Measurements from ENCODE around the gene C9orf85. TPM values are rescaled to one million over a fixed set of nuclear protein-coding genes. Genes with fewer than 3 reads are reported as not detected.

Gene C9orf85
- total and polyA plus RNA-seq, 2 of the 4 experiments (the other 2 are of a cell fraction), result 4.3 to 8.4 TPM

- peaks cover 11 to 19% of the 10 kb centered on the region in 2 experiments for H3K79me1 ChIP-seq (ENCODE audit: low read depth in 1 of 2, low read length in 2 of 2)
- DNase-seq (peak; percentile 15), ATAC-seq (ENCODE audit: low read depth) (peak; percentile 42; the same call in 1 of the 2 replicates)
- no peak overlapping the region for H2BK120ac ChIP-seq (ENCODE audit: low read depth, low read length)
- H3K9me1 ChIP-seq (ENCODE audit: insufficient read depth, low read length), result no peaks in the 10 kb centered on the region
- CTCF ChIA-PET, result interaction anchor here (0.5 kb wide), 1 partner anchor 51 kb away, joined by 3 read pairs; no protein-coding TSS in a partner anchor
- WGBS, 2 experiments (ENCODE audit: extremely low coverage in 2 of 2, insufficient read length in 1 of 2), result no CpG with 5 or more reads among the region's 2 CpGs
- H3K18ac ChIP-seq (ENCODE audit: low read depth, low read length), result no peak overlapping the region
- no peak overlapping the region for H3K4me3 ChIP-seq (ENCODE audit: insufficient read depth, low read depth, low read length)
- H3K27me3 ChIP-seq (ENCODE audit: control insufficient read depth, insufficient read depth, low read length), result no peaks in the 10 kb centered on the region
- peaks cover 2% of the 10 kb centered on the region; the same call in 1 of the 2 replicates for H3K4me1 ChIP-seq (ENCODE audit: control insufficient read depth, insufficient read depth, low read length)
- no peak overlapping the region for H3K23ac ChIP-seq (ENCODE audit: low read depth, low read length)
- H3K36me3 ChIP-seq (ENCODE audit: control insufficient read depth, insufficient read depth, low read length), result no peaks in the 10 kb centered on the region
- TF ChIP-seq, protein P1, sequence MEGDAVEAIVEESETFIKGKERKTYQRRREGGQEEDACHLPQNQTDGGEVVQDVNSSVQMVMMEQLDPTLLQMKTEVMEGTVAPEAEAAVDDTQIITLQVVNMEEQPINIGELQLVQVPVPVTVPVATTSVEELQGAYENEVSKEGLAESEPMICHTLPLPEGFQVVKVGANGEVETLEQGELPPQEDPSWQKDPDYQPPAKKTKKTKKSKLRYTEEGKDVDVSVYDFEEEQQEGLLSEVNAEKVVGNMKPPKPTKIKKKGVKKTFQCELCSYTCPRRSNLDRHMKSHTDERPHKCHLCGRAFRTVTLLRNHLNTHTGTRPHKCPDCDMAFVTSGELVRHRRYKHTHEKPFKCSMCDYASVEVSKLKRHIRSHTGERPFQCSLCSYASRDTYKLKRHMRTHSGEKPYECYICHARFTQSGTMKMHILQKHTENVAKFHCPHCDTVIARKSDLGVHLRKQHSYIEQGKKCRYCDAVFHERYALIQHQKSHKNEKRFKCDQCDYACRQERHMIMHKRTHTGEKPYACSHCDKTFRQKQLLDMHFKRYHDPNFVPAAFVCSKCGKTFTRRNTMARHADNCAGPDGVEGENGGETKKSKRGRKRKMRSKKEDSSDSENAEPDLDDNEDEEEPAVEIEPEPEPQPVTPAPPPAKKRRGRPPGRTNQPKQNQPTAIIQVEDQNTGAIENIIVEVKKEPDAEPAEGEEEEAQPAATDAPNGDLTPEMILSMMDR (conservative IDR thresholded peaks at IDR 0.05; ENCODE audit: low read depth, low read length), result no peak
- no peak for TF ChIP-seq NFE2L2 (IDR thresholded peaks at IDR 0.05; ENCODE audit: low read depth, low read length)
- TF ChIP-seq RAD21 (IDR thresholded peaks at IDR 0.05; ENCODE audit: low read length), result no peak
- no peak for TF ChIP-seq FOS (IDR thresholded peaks at IDR 0.05; ENCODE audit: low read depth, low read length)
- TF ChIP-seq SMC3 (IDR thresholded peaks at IDR 0.05; ENCODE audit: low read depth, low read length), result no peak
- TF ChIP-seq CHD1 (IDR thresholded peaks at IDR 0.05; ENCODE audit: low read depth, low read length), result no peak
- no peak for TF ChIP-seq MAZ (IDR thresholded peaks at IDR 0.05; ENCODE audit: borderline replicate concordance, low read depth, low read length)
- no peak for TF ChIP-seq MXI1 (IDR thresholded peaks at IDR 0.05; ENCODE audit: borderline replicate concordance, low read depth, low read length)
- no peak for TF ChIP-seq RFX5 (IDR thresholded peaks at IDR 0.05; ENCODE audit: low read depth, low read length)
- no peak for TF ChIP-seq BHLHE40 (IDR thresholded peaks at IDR 0.05; ENCODE audit: low read depth, low read length)
- no peak for TF ChIP-seq CEBPB (IDR thresholded peaks at IDR 0.05; ENCODE audit: low read depth, low read length)
- TF ChIP-seq MAFK (IDR thresholded peaks at IDR 0.05; ENCODE audit: low read depth, low read length), result no peak
- TF ChIP-seq RCOR1 (IDR thresholded peaks at IDR 0.05; ENCODE audit: insufficient replicate concordance, low read length), result no peak
- TF ChIP-seq USF2 (IDR thresholded peaks at IDR 0.05; ENCODE audit: low read depth, low read length), result no peak
- TF ChIP-seq POLR2A (IDR thresholded peaks at IDR 0.05; ENCODE audit: low read depth, low read length), result no peak
- TF ChIP-seq, protein P2, sequence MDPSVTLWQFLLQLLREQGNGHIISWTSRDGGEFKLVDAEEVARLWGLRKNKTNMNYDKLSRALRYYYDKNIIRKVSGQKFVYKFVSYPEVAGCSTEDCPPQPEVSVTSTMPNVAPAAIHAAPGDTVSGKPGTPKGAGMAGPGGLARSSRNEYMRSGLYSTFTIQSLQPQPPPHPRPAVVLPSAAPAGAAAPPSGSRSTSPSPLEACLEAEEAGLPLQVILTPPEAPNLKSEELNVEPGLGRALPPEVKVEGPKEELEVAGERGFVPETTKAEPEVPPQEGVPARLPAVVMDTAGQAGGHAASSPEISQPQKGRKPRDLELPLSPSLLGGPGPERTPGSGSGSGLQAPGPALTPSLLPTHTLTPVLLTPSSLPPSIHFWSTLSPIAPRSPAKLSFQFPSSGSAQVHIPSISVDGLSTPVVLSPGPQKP (IDR thresholded peaks at IDR 0.05; ENCODE audit: borderline replicate concordance, low read depth, low read length), result no peak
- no peak overlapping the region for H2BK20ac ChIP-seq (ENCODE audit: low read depth, low read length)
- dilution Hi-C loops (cut with HindIII; ENCODE audit: low sequenced_read_pairs, unreplicated experiment) (no loop called here), in situ Hi-C loops (cut with MboI; ENCODE audit: low sequenced_read_pairs) (no loop called here), intact Hi-C loops (cut with micrococcal nuclease) (no loop called here)
- no peak overlapping the region for H2AK9ac ChIP-seq (replicated peaks; ENCODE audit: low read depth, low read length, poor library complexity)
- no peak overlapping the region for H2AFZ ChIP-seq (replicated peaks; ENCODE audit: low read length, poor library complexity)
- no peak overlapping the region for H3K56ac ChIP-seq (ENCODE audit: extremely low read depth, insufficient read depth, low read length)
- H4K20me1 ChIP-seq (ENCODE audit: insufficient read depth, low read length), result no peaks in the 10 kb centered on the region
- H2BK5ac ChIP-seq (ENCODE audit: low read depth, low read length, poor library complexity, severe bottlenecking), result peak overlapping the region; percentile 43
- POLR2A ChIA-PET (ENCODE audit: unreplicated experiment), result no interaction called here
- no peak overlapping the region for H3K14ac ChIP-seq (replicated peaks; ENCODE audit: low read depth, low read length)
- H4K5ac ChIP-seq (ENCODE audit: low read depth, low read length), result no peak overlapping the region
- H3K4ac ChIP-seq (ENCODE audit: low read depth, low read length), result no peak overlapping the region
- H4K91ac ChIP-seq (ENCODE audit: insufficient read depth, low read depth, low read length), result no peak overlapping the region
- no TSS peak for BruUV-seq (replicated peaks)
- H3K27ac ChIP-seq (ENCODE audit: insufficient read depth, low read length), result no peak overlapping the region
- no peak overlapping the region for H4K8ac ChIP-seq (ENCODE audit: low read depth in 2 of 2, low read length in 2 of 2)
- no peaks in the 10 kb centered on the region for H3K9me3 ChIP-seq (ENCODE audit: control insufficient read depth, insufficient read depth, low read length)
- no peak overlapping the region for H2AK5ac ChIP-seq (ENCODE audit: low read depth, low read length)
- no peak overlapping the region for H3K9ac ChIP-seq (ENCODE audit: low read depth, low read length)
- peak overlapping the region; percentile 22; the same call in 1 of the 2 replicates for H3K4me2 ChIP-seq (ENCODE audit: low read depth, low read length)
- H2BK15ac ChIP-seq (ENCODE audit: low read depth, low read length), result no peak overlapping the region
These were observed 19.7 kb downstream of the C9orf85 start for GRCh38 chr9:71931166-71931565.
